ENCODE results near the gene UAP1L1.

UAP1L1 gene

DNA sequence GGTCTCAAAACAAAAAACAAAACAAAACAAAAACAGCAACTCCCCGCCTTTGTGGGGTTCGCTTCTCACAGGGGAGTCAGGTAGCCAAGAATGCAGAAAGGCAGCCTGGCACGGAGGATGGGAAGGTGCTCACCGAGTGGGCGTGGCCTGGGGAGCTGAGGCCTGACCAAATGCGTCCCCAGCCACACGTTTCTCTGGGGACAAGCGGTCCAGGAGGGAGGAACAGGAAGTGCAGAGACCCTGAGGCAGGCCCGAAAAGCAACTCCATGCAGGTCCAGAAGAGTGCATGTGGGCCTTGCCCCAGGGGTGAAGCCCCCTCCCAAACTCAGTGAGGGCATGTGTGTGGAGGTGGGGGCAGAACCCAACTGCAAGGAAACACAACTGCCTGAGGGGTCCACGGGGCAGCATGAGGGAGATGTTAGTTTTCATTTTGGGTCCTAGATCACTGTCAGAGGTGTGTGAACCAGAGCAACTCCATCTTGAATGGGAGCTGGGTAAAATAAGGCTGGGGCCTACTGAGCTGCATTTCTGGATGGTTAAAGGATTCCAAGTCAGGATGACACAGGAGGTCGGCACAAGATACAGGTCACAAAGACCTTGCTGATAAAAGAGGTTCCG lies 2.6 kb upstream of the UAP1L1 start:
- Histone ChIP-seq H3K4me1 (ENCODE audit: control insufficient read depth in 1 of 2, insufficient read depth in 1 of 2, low read depth in 1 of 2, low read length in 1 of 2) (peaks cover 58 to 61% of the 10 kb centered on the region in 2 experiments), H3K27ac (no peak overlapping the region), H3K9me3 (no peaks in the 10 kb centered on the region), H3K27me3 (peaks cover 72% of the 10 kb centered on the region), H3K4me3 (ENCODE audit: low read depth in 1 of 2, low read length in 1 of 2) (no peak overlapping the region), H3K36me3 (no peaks in the 10 kb centered on the region)
- no peak for TF ChIP-seq CTCF (IDR thresholded peaks at IDR 0.05)

- no peak for TF ChIP-seq CTCF (IDR thresholded peaks at IDR 0.05)
- H3K36me3 ChIP-seq: no peaks in the 10 kb centered on the region
- H3K9me3 ChIP-seq: no peaks in the 10 kb centered on the region
- peaks cover 72% of the 10 kb centered on the region for H3K27me3 ChIP-seq
- H3K4me3 ChIP-seq (ENCODE audit: low read depth in 1 of 2, low read length in 1 of 2): no peak overlapping the region
- H3K27ac ChIP-seq: no peak overlapping the region
- H3K4me1 ChIP-seq (ENCODE audit: control insufficient read depth in 1 of 2, insufficient read depth in 1 of 2, low read depth in 1 of 2, low read length in 1 of 2): peaks cover 56 to 57% of the 10 kb centered on the region in 2 experiments
Observed at GRCh38 chr9:137075275-137075775, 2.0 kb upstream of the UAP1L1 start.

DNA sequence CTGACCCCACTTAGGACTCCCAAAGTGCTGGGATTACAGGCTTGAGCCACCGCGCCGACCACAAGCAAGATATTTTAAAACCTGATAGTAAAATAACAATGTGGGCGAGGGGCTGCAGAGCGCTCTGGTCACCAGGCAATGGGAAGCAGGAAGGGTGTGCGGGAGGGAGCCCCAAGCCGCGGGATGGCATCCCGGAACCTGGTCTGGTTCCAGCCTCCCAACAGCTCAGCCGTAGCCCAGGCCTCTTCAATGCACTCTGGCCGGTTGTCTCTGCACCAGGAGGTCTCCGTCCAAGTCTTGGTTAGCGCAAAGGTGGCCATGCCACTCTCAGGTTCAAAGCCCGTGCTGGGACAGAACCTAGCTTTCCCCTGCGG lies 694 bp upstream of the UAP1L1 start:
- H3K9me3 ChIP-seq: no peaks in the 10 kb centered on the region
- no peak overlapping the region for H3K27ac ChIP-seq
- peaks cover 61% of the 10 kb centered on the region for H3K27me3 ChIP-seq
- no peaks in the 10 kb centered on the region for H3K36me3 ChIP-seq
- H3K4me1 ChIP-seq (ENCODE audit: control insufficient read depth in 1 of 2, insufficient read depth in 1 of 2, low read depth in 1 of 2, low read length in 1 of 2): peaks cover 44 to 46% of the 10 kb centered on the region in 2 experiments
- no peak for TF ChIP-seq CTCF (IDR thresholded peaks at IDR 0.05)
- peak overlapping the region in 1 of 2 experiments; percentile 20 for H3K4me3 ChIP-seq (ENCODE audit: low read depth in 1 of 2, low read length in 1 of 2)

- no peak for TF ChIP-seq CTCF (IDR thresholded peaks at IDR 0.05)
- peaks cover 30 to 32% of the 10 kb centered on the region in 2 experiments for H3K4me1 ChIP-seq (ENCODE audit: control insufficient read depth in 1 of 2, insufficient read depth in 1 of 2, low read depth in 1 of 2, low read length in 1 of 2)
- H3K36me3 ChIP-seq: no peaks in the 10 kb centered on the region
- peaks cover 60% of the 10 kb centered on the region for H3K27me3 ChIP-seq
- H3K27ac ChIP-seq: no peak overlapping the region
- H3K4me3 ChIP-seq (ENCODE audit: low read depth in 1 of 2, low read length in 1 of 2): peak overlapping the region; percentile 28 to 32
- no peaks in the 10 kb centered on the region for H3K9me3 ChIP-seq
Observed at GRCh38 chr9:137077758-137078693, 709 bp downstream of the UAP1L1 start.

DNA sequence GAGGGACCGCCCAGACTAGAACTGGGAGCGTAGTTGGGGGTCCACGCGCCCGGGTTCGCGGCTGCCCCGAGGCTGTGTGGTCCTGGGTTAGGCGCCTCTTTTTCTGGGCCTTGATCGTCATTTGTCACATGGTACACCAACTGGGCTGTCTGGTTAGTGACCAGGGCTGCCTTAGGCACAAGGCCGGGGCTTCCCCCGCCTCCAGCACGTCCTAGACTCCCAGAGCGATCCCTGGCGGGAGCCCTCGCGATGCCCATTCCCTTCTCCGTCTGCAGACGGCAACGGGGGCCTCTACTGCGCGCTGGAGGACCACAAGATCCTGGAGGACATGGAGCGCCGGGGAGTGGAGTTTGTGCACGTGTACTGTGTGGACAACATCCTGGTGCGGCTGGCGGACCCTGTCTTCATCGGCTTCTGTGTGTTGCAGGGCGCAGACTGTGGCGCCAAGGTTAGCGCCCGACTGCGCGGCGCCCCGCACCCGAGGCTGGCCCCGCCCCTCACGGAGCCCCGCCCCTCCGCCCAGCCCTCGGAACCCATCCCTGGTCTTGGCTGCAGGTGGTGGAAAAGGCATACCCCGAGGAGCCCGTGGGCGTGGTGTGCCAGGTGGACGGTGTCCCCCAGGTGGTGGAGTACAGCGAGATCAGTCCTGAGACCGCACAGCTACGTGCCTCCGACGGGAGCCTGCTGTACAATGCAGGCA lies 1.5 kb downstream of the UAP1L1 start:
- Histone ChIP-seq H3K27ac (no peak overlapping the region), H3K36me3 (no peaks in the 10 kb centered on the region), H3K4me3 (ENCODE audit: low read depth in 1 of 2, low read length in 1 of 2) (no peak overlapping the region), H3K9me3 (no peaks in the 10 kb centered on the region), H3K4me1 (ENCODE audit: control insufficient read depth in 1 of 2, insufficient read depth in 1 of 2, low read depth in 1 of 2, low read length in 1 of 2) (peaks cover 22 to 24% of the 10 kb centered on the region in 2 experiments), H3K27me3 (peaks cover 60% of the 10 kb centered on the region)
- no peak for TF ChIP-seq CTCF (IDR thresholded peaks at IDR 0.05)

All from neutrophil (primary cell).